ENCODE data around the gene CABLES2.

Gene CABLES2

DNA sequence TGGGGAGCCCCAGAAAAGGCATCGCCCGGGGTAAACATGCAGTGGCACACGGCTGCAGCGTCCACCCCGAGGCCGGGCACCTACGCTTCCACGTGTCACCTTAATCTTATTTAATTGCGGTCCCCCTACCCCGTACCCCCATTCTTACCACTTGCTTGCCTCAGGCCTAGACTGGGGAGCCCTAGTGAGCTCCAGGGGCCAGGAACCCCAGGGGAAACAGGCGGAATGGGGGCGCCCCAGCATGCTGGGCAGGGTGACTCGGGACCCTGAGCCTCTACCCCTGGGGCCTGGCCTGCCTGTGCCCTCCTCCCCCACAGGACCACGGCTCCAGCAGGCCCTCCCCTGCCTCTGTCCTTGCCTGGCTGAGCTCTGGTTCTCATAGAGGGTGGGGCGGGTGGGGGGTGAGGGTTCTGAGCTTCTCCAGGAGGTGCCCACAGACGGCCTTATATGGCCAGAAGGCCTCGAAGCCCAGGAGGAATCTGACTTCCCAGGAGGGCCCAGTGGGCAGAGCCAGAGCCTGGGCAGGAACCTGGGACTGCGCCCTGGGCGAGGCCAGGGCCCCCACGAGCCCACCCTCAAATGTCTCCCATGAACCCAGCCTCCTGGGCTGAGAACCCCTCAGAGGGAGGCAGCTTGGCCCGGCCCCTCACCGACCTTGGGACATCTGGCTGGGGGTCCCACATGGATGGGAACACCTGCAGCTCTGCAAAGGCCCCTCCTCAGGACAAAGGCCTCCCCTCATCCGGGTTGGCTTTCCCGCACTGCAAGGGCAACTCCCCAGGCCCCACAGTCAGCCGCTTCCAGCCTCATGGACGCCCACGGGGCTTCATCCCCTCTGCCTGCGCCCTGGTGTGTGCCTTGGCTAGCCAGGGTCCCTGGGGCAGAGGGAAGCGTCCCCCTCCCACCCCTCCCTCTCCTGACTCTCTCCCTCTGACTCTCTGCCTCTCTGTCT, 34.8 kb downstream of the CABLES2 start:
- no peak for DNase-seq (ENCODE audit: low read depth in 2 of 2)

DNA sequence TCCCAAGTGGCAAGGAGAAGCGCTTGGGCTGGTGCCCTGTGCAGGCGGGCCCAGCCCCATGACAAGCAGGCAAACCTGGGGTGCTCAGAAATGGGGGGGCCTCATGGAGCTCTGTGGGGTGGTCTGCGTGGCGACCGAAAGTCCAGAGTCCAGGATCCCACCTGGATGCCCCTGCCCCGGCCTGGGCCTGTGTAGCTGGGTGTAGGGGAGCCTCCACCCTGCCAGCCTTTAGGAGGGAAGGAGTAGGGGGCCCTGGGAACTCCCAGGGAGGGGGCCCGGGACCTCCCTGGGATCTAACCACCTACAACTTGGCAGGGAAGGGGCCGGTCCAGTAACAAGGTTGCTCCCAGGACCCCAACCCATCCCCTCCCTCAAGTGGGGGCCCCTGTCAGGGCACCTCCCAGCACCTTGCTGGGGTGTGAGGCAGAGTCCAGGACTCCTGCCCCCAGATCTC, 35.5 kb downstream of the CABLES2 start:
- DNase-seq (ENCODE audit: low read depth in 2 of 2), result no peak

DNA sequence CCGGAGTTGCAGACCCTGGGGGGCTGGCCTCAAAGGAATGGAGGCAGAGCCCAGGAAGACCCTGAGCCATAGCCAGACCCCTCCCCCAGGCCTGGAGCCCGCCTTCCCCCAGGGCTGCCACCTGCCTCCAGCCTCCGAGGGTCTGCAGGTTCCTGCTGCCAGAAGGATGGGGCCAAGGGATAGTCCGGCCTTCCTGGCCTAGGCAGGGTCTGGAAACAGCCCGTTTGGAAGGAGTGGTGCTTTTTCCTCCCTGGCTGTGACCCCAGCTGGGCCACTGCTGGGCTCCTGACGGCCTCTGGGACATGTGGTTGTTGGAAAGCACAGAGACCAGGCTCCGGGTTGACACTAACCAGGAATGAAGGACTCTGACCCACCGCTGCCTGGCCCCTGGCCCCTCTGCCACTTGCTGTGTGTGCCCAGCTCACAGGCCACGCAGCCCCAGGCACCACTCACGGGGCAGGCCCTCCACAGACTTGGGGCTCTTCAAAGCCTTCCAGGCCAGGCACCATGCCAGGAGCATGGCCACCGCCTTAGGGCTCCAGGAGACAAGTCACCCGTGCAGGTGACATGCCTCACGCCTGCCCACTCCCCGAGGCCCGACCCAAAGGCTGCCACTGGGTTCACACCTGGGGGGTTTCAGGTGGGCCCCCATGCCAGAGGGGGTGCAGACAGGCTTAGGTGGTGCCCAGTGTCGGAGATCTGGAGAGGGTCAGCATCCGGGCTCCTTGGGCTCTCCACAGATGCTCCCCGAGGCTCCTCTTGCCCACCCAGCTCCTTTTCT, 36.1 kb downstream of the CABLES2 start:
- DNase-seq (ENCODE audit: low read depth in 2 of 2), result no peak

DNA sequence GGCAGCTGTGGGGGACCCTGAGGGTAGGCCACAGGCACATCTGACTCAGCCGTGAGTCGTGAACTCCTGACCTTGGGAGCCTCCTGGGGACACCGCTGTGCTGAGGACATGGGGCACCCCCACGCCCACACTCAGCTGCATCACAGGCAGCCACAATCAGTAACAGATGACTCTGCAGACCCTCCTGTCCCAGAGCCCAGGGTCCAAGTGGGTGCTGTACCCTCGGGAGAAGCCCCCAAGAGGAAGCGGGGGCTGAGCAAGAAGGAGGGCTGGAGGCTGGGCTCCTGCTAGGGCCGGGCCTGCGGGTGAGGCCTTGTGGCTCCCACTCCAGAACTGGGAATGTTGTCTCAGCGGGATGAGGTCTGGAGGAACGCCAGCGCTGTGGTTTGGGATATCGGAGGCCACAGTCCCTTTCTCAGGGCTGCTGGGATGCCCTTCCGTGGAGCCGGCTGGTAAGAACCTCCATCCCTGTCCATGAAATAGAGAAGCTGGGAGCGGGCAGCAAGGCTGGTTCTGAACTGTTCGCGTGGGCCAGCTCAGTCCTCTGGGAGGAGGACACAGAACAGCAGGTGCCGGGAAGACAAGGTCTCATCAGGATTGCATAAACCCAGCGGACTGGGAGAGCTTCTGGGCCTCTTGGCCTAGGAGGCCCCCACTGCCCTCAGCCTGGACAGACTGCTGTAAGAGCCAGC, 36.8 kb downstream of the CABLES2 start:
- peak; percentile 61 to 67 for DNase-seq (ENCODE audit: low read depth in 2 of 2)

DNA sequence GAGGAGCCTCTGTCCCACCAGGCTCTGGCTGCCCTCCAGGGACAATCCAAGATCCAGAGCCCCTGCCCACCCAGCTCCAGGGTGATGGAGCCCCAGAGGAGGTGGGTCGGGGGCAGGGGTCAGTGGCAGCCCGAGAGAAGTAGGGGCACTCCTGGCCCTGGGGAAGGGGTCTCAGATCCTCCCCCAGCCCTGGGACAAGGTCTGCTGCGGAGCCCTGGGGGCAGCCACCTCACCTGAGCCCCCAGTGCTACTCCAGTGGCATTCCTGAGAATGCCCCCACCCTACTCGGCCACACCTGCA, 37.3 kb downstream of the CABLES2 start:
- DNase-seq (ENCODE audit: low read depth in 2 of 2), result no peak

DNA sequence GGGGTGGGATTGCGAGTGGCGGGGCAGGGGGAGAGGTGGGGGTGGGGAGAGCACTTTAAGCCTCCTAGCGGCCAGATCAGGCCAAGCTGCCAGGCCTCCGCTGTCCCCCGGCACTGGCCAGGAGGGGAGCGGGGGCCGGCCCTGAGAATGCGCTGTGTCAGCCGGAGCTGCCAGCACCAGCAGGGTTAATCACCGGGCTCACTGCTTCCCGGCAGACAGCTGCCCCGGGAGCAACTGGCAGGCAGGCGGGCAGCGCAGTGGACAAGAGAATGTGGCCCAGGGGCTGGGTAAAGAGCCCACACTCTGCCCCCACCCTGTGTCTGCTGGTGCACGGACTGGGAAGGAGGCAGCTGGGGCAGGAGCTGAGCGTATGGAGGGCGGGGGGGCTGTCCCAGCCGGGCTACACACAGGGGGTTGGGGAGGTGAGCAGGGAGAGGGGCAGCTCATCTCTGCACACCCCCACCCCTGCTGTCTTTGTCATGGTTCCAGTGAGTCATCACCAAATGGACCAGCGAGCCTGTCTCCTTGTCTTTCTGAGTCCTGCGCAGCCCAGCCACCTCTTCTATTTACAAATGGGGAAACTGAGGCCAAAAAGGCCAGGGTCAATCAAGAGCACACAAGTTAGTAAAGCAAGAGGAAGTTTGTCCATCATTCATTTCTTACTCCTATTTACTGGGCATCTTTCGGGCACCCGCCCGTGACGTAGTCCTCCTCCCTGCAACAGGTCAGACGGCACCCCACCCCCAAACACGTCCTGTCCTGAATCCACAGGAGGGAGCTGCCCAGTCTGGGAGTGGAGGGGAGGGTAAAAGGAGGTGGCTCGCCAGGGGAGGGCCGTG, 37.9 kb downstream of the CABLES2 start:
- DNase-seq (ENCODE audit: low read depth in 2 of 2), result no peak

DNA sequence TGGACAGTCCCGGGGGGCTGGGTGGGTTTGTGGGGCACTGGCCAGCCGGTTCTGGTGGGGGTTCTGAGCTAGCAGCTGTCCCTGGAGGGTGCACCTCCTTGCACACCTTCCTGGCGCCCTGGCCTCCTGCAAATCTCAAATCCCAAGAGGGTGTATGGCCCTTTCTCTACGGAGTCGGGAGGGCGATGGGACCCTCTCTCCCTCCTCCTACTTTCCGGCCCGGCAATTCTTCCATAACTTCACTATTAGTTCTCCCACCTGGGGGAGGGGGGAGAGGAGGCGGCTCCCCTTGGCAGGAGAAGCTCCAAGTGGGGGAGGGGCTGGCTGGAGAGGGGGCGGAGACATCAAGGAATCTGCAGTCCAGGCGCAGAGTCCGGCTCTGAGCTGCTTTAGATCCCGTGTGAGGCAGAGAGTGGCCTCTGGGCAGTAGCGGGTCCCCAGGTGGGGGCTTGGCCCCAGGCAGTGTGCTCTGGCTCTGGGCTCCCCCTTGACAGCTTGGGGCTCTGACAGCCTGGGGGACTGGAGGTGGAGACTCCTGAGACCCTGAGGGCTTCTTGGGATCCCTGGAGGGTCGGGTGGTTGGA, 38.6 kb downstream of the CABLES2 start:
- no peak for DNase-seq (ENCODE audit: low read depth in 2 of 2)

DNA sequence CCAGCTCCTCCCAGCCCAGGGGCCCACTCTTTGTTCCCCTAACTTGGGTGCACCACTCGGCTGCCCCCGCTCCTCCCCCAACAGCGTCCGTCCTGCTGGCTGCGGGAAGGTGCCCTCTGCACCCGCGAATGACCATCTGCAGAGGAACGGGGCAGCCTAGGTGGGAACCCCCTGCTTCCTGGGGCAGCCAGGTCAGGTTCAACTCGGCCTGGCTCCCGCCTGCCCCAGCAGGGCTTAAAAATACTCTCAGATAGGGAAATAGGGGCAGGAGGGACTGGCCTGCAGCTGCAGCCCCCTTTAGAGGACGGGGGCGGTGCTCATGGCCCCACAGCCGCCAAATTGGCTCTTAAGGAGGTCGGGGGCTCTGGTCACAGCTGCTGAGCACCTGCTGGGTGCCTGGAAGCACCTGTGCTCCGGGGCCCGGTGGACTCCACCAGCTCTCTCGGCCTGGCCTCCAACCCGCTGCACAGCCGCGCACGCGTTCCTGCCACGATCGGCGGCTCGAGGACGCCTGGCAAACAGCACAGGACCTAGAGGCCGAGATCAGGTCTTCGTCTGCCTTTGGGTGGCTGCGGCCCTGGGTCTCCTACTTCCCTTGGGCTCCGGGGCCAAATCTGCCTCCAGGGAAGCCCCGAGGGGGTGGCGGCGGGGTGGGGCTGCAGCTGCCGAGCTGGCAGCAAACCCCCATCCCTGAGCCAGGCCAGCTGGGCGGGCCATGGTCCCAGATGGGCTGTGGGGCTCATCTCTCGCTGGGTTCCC, 39.3 kb downstream of the CABLES2 start:
- no peak for DNase-seq (ENCODE audit: low read depth in 2 of 2)

DNA sequence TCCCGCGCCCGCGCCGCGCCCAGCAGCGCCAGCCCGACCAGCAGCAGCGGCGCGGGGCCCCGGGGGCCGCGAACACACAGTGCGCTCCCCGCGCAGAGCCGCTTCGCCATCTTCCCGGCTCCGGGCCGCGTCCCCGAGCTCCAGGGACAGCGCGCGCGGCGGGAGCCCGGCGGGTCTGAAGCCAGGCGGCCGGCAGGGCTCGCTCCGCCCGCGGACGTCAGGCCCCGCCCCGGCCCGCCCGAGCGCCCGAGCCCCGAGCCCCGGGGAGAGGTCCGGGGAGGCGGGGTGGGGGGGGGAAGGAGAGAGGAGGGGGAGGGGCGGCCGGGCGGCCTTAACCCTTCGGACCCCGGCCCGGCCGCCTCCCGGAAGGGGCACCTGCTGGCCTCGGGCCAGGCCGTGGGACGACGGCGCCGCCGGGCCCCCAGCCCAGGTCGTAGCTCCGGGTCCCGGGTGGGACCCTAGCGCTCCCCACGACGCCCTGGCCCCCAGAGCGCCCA, 39.9 kb downstream of the CABLES2 start, which contains the start of gene LAMA5:
Gene LAMA5 (minus strand): TSS at position 177 of the 497 bp plus-strand sequence. CDS start 67 bp downstream, at position 110.
- no peak for DNase-seq (ENCODE audit: low read depth in 2 of 2)

DNA sequence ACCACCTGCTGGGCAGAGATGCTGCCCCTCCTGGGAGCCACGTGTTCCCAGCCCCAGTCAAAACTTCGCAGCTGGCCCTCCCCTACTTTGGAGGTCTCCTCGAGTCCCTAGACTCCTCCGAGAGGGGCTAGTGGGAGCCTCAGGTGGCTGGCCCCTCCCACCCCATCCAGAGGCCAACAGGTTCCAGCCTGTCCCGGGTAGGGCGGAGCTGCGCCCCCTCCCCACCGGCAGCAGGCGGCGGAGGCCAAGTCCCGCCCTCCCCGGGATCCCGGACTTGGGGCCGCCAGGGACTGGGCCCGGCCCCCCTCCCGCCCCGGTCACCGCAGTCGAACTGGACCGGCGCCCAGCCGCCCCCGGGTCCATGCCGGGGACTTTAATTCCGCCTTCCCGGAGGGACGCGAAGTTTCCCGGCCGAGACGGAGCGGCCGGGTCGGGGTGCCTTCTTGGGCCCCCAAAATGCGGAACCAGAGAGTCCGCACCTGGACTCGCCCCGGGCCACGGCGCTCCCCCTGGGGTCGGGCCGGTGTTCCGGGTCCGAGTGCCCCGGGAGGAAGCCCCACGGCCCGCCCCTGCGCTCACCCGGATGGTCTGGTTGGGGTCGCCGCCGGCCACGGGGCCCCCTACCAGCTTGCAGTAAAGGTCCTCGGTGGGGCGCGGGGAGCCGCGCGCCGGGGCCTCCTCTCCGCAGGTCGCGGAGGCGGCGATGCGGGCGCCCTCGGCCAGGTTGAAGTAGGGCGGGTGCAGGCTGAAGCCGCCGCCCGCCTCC, 40.5 kb downstream of the CABLES2 start:
- DNase-seq (ENCODE audit: low read depth in 2 of 2), result no peak

DNA sequence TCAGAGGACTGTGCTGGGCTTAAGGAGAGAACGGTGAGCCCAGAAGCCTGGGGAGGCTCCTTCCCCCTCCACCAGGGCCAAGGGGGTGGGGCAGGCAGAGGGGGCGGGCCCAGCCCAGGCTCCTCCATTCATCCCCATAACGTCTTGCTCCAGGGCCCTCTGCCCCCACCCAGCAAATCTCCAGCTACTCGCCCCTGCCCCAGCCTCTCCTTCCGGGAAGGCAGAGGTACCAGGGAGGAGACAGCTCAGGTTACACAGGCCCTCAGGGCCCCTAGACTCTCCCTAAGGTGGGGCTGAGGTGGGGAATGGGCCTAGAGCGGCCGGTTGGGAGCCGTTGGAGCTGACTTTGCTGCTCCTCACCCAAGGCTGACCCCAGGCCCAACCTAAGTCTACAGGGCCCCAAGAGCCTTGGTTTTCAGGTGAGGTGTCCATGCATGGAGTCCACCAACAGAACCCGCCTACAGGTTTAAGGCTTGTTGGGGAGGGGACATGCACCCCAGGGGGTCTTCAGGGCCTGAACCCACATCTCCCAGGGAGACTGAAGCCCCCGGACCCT, 41.2 kb downstream of the CABLES2 start:
- DNase-seq (ENCODE audit: low read depth in 2 of 2), result no peak

DNA sequence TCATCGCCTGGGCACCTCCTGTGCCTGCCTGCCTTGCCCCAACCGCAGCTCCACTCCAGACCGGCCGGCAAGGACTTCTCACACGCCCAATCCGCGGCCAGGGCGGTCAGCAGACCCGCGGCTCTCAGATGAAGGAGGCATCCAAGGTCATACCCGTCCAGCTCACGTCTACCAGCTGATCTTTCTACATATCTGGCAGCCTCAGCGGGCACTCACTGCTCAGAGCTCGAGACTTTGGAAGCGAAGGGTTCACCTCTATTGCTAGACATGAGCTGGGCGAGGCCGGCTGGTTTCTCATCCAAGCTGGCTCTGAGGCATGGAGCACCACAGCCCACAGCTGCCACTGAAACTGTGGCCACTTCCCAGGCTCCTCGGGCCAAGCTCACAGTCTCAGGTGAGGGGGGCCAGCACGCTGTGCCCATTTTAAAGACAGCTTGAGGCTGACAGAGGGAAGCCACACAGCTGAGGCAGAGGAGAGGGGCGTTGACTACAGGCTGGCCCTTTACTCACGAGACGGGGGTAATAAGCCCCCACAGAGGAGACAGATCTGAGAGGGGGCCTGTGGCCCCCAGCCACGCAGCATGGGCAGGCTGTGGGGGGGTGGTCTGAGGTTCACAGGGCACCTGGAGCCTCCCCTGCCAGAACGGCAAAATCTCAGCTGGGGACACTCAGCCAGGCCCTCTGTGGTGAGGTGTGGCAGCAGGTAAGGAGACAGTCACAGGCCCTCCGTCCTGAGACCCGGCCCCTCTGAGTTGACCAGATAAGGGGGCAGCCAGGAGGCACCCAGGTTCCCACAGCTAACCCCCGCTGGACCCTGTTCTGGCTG, 42.0 kb downstream of the CABLES2 start:
- no peak for DNase-seq (ENCODE audit: low read depth in 2 of 2)

DNA sequence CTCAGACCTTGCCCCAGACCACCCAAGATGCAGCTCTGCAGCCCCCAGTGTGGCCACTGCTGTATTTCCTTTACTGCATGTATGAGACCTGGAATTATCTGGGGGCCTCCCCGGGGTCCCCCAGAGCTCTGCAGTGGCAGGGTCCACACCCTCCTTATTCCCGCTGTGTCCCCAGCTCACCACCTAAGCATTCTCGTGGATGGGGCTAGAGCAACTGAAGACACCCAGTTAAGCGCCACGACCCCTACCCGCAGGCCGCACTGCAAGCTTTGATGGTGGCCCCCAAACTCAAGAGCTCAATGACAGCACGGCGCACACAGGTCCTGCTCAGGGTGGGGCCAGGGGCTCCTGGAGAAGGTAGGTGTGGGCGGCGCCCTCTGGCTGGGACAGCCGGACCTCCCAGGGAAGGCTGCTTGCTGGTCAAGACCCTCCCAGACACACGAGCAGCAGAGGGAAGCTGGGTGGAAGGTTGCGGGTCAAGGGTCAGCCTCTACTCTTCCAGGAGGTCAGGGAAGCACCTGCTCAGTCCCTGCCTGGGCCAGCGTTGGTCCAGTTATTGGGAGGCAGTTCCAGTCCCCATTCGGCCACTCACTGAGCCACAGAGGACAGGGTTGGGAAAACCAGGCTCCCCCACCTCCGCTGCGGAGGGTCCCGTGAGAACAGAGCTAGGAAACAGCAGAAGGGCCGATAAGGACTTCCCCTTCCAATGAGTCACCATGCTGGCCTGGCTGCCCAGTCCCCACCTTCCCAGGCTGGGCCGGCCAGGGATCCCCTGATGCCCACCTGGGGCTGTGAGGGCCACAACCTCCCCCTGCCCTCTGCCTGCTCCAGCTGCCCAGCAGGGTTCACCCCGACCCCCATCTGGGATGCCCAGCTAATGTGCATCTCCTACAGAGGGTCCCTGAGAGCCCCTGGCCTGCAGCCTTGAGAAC, 42.9 kb downstream of the CABLES2 start:
- DNase-seq (ENCODE audit: low read depth in 2 of 2), result no peak

DNA sequence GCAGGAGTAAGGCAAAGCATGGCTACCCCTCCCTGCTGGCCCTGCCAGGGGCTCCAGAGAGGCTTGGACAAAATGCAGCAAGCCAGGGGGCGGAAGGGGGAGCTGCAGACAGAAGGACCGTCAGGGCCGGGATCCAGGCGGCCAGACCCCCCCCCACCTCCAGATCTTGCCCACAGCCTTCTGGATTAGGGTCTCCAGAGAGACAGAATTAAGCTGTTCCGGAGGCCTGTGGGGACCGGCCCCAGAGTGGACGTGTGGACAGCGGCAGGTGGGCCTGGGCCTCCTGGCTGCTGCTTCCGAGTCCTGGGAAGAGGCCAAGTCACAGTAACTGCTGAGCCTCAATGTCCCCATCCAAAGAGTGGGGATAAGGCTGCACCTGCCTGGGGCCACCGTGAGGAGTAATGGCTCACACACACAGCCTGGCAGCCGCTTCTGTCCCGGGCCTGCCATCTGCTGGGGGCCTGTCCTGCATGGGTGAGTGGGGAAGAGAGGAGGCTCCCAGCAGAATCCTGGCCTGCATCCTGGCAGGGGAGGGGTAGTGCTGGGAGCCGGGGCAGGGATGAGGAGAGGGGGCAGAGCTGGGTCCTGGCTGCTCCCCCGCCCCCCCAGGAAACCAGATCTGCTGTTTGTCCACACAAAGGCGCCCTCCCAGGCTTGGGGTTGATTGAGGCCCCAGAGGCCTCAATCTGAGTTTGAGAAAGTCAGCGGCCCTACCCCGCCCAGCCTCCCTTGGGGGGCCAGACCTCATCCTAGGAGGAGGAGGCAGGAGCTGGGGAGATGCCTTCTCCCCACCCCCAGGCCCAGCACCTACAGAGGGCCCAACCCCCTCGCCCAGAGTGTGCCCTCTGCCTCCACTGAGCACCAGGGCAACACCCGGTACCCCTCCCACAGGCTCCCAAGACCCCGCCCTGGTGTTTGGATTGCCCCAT, 43.8 kb downstream of the CABLES2 start:
- DNase-seq (ENCODE audit: low read depth in 2 of 2), result no peak

DNA sequence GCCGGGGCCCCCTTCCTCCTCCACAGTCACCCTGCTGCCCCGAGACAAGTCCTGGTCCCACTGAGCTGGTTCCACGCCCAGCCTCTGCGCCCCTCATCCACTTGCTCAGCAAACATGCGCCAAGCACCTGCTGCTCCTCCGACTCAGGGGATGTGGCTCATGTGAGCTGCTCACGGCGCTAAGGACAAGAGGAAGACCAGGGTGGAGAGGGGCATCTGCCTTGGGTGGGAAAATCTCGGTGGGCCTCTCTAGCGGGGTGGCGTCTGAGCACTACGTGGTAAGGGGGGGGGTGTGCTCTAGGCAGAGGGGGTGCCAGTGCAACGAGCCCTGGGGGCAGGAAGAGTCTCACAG, 44.5 kb downstream of the CABLES2 start:
- no peak for DNase-seq (ENCODE audit: low read depth in 2 of 2)
